ENCODE measurements around the gene AIDA. TPM values are rescaled to one million over a fixed set of nuclear protein-coding genes. Genes with fewer than 3 reads are reported as not detected.
"Not testable (repeated sequence)": the region's sequence is repeated elsewhere in the genome, so short reads cannot be mapped to it uniquely, and the experiment has no call there.

AIDA gene
- total and polyA plus RNA-seq, 5 donors: 48.5 to 75.9 (median 65.4) TPM

DNA sequence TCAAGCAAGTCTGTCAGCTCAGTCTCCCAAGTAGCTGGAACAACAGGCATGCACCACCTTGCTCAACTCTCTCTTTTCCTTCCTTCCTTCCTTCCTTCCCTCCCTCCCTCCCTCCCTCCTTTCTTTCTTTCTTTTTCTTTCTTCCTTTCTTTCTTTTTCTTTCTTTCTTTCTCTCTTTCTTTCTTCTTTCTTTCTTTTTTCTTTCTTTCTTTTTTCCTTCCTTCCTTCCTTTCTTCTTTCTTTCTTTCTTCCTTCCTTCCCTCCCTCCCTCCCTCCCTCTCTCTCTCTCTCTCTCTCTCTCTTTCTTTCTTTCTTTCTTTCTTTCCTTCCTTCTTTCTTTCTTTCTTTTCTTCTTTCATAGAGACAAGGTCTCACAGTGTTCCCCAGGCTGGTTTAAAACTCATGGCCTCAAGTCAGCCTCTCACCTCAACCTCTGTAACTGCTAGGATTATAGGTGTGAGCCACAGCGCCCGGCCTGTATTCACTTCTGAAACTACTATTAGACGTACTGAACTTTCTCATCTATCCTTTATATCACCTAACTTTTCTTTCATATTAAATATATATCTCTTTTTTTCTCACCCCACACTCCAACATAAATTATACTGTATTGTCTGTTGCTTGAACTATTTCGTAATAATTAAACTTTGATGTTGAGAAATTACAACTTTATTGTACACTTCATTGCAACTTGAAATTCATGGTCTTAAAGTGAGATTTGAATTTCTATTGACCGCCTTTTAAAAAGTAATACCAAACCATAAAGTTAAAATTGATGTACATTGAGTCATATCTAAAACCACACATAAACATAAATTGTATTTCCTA lies 29.6 kb upstream of the AIDA start:
- ATAC-seq; H3K27ac ChIP-seq (ENCODE audit: low read length); H3K9me3 ChIP-seq (ENCODE audit: control insufficient read depth, low read length); H3K4me3 ChIP-seq (ENCODE audit: low read length); H3K27me3 ChIP-seq (ENCODE audit: control insufficient read depth, insufficient read depth); DNase-seq; H3K4me1 ChIP-seq (ENCODE audit: control insufficient read depth, insufficient read depth, low read length): not testable (repeated sequence)
- intact Hi-C loops (cut with DNase I): loop anchor here in 1 of 4 donors (5.0 kb wide), 1 partner anchor 345 kb away; no protein-coding TSS in a partner anchor
- WGBS: 93% methylated on average over 5 of the region's 5 CpGs

DNA sequence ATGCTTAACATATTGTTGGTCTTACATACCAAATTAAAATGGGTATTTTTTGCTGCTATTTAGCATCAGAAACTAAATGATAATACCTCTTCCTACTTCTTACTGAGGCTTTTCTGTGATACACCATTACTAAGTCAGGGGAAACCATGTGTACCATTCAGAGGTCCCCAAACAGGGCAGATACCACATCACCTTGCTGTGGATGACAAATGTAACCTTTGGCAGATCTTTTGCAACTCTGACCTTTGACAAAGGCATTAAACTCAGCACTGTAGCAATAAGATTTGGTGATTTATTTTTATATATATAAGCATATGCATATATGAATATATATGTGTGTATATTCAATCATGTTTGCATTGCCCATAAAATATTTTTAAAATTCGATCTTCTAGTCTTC lies 27.6 kb upstream of the AIDA start:
- DNase-seq (no peak), ATAC-seq (no peak)
- no peaks in the 10 kb centered on the region for H3K4me1 ChIP-seq (ENCODE audit: control insufficient read depth, insufficient read depth, low read length)
- no peaks in the 10 kb centered on the region for H3K9me3 ChIP-seq (ENCODE audit: control insufficient read depth, low read length)
- intact Hi-C loops (cut with DNase I): loop anchor here (2.0 to 10.0 kb wide), 4 partner anchors 341 to 347 kb away; no protein-coding TSS in a partner anchor
- 78% methylated on average over 1 of the region's 1 CpG for WGBS
- H3K27ac ChIP-seq (ENCODE audit: low read length): no peak overlapping the region
- no peaks in the 10 kb centered on the region for H3K27me3 ChIP-seq (ENCODE audit: control insufficient read depth, insufficient read depth)
- no peak overlapping the region for H3K4me3 ChIP-seq (ENCODE audit: low read length)

DNA sequence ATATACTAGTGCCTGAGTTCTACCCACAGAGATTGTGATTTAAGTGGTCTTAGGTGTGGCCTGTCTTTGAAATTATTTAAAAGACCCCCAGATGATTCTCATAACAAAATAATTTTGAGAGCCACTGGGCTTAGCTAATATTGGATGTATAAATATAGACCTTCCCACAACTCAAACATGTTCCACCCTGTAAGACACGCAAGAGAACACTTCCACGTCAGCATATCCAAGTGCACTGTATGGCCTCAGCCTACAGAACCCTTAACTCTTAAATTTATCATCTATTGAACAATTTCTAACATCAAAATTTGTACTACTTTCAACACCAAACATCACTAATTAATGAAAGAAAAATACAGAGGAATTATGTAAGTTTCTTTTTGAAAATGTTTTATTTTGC lies 27.2 kb upstream of the AIDA start:
- no peak for DNase-seq
- ATAC-seq: no peak
- Histone ChIP-seq H3K9me3 (ENCODE audit: control insufficient read depth, low read length) (no peaks in the 10 kb centered on the region), H3K27ac (ENCODE audit: low read length) (no peak overlapping the region), H3K27me3 (ENCODE audit: control insufficient read depth, insufficient read depth) (no peaks in the 10 kb centered on the region), H3K4me3 (ENCODE audit: low read length) (no peak overlapping the region), H3K4me1 (ENCODE audit: control insufficient read depth, insufficient read depth, low read length) (no peaks in the 10 kb centered on the region)
- 85% methylated on average over 2 of the region's 2 CpGs for WGBS
- intact Hi-C loops (cut with DNase I): loop anchor here in 3 of 4 donors (2.0 to 10.0 kb wide), 3 partner anchors 341 to 345 kb away; no protein-coding TSS in a partner anchor

DNA sequence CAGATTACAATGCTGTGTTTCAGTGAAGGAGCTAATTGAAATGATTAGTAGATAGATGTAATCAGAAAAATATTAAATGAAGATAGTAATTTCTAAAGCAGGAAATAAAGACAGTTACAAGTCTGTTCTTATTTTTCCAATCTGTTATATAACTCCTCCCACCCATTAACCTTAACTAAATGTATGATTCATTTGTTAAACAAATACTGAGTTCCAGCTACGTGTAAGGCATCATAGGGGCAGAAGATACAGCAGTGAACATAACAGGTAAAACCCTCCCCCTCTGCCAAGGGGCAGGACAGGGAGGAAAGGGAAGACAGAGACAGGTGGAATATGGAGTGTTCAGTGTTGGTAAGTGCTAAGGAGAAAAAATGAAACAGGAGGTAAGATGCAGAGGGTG lies 24.7 kb upstream of the AIDA start, which contains the start of gene FAM177B:
Gene FAM177B (plus strand): TSS at position 231 of the 400 bp plus-strand sequence. CDS start 9,344 bp downstream, outside the sequence.
- DNase-seq (no peak), ATAC-seq (no peak)
- 68% methylated on average over 1 of the region's 1 CpG for whole genome bisulfite sequencing
- Histone ChIP-seq H3K4me1 (ENCODE audit: control insufficient read depth, insufficient read depth, low read length) (no peaks in the 10 kb centered on the region), H3K4me3 (ENCODE audit: low read length) (no peak within 1 kb of the TSS), H3K27ac (ENCODE audit: low read length) (no peak within 1 kb of the TSS), H3K9me3 (ENCODE audit: control insufficient read depth, low read length) (no peaks in the 10 kb centered on the region), H3K27me3 (ENCODE audit: control insufficient read depth, insufficient read depth) (no peaks in the 10 kb centered on the region)
- intact Hi-C loops (cut with DNase I): loop anchor here in 2 of 4 donors (5.0 to 10.0 kb wide), 2 partner anchors 345 to 348 kb away; no protein-coding TSS in a partner anchor

DNA sequence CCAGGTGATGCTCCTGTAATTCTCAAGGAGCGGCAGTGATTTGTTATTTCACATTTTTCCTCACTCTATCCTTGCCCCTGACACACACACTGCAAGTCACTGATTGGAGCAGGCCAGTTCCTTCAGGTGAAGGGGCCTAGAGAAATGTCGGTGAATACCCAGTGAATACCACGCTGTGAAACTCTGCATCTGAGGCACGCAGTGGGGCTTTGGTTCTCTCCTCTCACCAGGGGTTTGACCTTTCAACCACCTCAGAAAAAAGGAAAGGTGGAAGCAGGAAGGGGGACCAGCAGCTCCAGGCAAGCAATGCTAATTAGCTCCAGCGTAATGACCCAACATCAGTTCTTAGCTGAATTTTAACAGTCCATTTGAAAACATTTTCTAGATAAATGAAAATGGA lies 24.2 kb upstream of the AIDA start:
- Histone ChIP-seq H3K27me3 (ENCODE audit: control insufficient read depth, insufficient read depth) (no peaks in the 10 kb centered on the region), H3K4me1 (ENCODE audit: control insufficient read depth, insufficient read depth, low read length) (no peaks in the 10 kb centered on the region), H3K9me3 (ENCODE audit: control insufficient read depth, low read length) (no peaks in the 10 kb centered on the region), H3K27ac (ENCODE audit: low read length) (no peak overlapping the region), H3K4me3 (ENCODE audit: low read length) (no peak overlapping the region)
- ATAC-seq (no peak), DNase-seq (no peak)
- 72% methylated on average over 5 of the region's 5 CpGs for WGBS
- intact Hi-C loops (cut with DNase I): loop anchor here in 2 of 4 donors (5.0 to 10.0 kb wide), 2 partner anchors 346 to 348 kb away; no protein-coding TSS in a partner anchor

DNA sequence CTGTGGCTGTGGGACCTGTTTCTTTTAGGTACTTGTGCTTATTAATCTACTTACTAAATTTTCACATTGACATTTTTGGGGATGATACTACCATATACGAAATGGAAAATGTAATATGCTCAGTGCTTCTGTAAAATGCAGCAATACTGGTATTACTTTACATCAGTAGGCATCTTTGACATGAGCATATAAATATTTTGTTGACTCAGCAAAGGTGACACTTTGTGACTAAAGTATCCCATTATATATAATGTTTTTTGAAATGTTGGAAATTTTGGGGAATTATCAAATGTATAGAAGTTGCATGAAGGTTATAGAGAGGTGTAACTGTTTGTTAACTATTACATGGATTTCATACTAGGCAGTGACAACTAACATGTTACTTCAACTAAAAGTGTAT lies 22.4 kb upstream of the AIDA start:
- ATAC-seq (no peak), DNase-seq (no peak)
- Histone ChIP-seq H3K9me3 (ENCODE audit: control insufficient read depth, low read length) (no peaks in the 10 kb centered on the region), H3K27ac (ENCODE audit: low read length) (no peak overlapping the region), H3K4me1 (ENCODE audit: control insufficient read depth, insufficient read depth, low read length) (no peaks in the 10 kb centered on the region), H3K27me3 (ENCODE audit: control insufficient read depth, insufficient read depth) (no peaks in the 10 kb centered on the region), H3K4me3 (ENCODE audit: low read length) (no peak overlapping the region)
- 85% methylated on average over 1 of the region's 1 CpG for WGBS
- intact Hi-C loops (cut with DNase I): loop anchor here in 2 of 4 donors (5.0 to 10.0 kb wide), 2 partner anchors 348 to 350 kb away; no protein-coding TSS in a partner anchor

DNA sequence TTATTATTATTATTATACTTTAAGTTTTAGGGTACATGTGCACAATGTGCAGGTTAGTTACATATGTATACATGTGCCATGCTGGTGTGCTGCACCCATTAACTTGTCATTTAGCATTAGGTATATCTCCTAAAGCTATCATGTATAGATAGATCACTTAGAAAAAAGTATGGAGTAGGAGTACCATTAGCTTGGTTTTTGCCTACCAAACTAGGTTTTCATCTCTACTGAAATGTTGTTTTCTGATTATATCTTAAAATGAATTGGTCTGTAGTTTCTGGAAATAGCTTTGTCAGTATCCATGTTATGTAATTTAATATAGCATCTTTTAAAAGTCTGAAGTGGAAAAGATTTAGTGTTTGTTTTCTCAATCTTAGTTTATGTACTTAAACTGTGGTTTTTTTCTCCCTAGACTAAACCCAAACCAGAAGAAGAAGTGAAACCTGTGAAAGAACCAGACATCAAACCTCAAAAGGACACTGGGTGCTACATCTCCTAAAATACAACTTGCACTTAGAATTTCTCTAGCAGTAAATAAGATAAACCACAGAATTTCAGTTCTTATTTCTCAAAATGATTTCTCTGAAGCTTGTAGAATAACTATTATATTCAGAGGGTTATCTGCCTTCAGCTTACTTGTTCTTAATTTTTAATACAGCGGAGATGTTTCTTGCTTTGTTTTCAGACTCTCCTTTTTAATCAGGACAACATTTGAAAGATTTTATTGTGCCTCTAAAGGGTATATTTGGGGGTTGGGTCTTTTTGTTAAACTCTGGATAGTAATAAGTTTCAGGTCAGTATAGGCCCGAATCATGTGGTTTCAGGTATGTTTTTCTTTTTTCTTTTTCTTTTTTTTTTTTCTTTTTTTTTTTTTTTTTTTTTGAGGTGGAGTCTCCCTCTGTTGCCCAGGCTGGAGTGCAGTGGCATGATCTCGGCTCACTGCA lies 20.2 kb upstream of the AIDA start:
- H3K4me3 ChIP-seq (ENCODE audit: low read length): no peak overlapping the region
- H3K4me1 ChIP-seq (ENCODE audit: control insufficient read depth, insufficient read depth, low read length): no peaks in the 10 kb centered on the region
- no peak overlapping the region for H3K27ac ChIP-seq (ENCODE audit: low read length)
- no peak for ATAC-seq
- DNase-seq: no peak
- intact Hi-C loops (cut with DNase I): loop anchor here in 1 of 4 donors (10.0 kb wide), 1 partner anchor 352 kb away; no protein-coding TSS in a partner anchor
- H3K9me3 ChIP-seq (ENCODE audit: control insufficient read depth, low read length): no peaks in the 10 kb centered on the region
- H3K27me3 ChIP-seq (ENCODE audit: control insufficient read depth, insufficient read depth): no peaks in the 10 kb centered on the region
- 87% methylated on average over 3 of the region's 3 CpGs for WGBS

DNA sequence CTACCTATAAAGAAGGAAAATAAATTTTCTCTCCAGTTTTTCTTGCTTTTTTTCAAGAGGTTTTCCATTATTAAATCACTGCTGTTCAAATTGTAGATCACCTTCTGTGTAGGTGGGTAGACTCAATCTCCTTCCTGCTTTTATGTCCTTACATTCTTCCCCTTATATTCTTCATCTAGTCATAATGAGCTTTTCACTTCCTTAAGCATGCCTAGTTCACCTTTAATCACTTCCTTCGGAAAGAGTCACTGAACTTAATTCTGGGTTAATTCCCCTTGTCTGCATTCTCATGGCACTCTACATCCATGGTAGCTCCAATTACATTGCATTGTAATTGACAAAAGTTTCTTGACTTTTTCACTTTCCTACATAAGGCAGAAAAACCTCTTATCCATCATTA lies 18.6 kb upstream of the AIDA start:
- no peak for DNase-seq
- Histone ChIP-seq H3K9me3 (ENCODE audit: control insufficient read depth, low read length) (no peaks in the 10 kb centered on the region), H3K27me3 (ENCODE audit: control insufficient read depth, insufficient read depth) (no peaks in the 10 kb centered on the region), H3K4me3 (ENCODE audit: low read length) (no peak overlapping the region), H3K27ac (ENCODE audit: low read length) (no peak overlapping the region), H3K4me1 (ENCODE audit: control insufficient read depth, insufficient read depth, low read length) (no peaks in the 10 kb centered on the region)
- ATAC-seq: no peak
- 83% methylated on average over 1 of the region's 1 CpG for WGBS
- intact Hi-C loops (cut with DNase I): loop anchor here in 1 of 4 donors (10.0 kb wide), 1 partner anchor 354 kb away; no protein-coding TSS in a partner anchor

DNA sequence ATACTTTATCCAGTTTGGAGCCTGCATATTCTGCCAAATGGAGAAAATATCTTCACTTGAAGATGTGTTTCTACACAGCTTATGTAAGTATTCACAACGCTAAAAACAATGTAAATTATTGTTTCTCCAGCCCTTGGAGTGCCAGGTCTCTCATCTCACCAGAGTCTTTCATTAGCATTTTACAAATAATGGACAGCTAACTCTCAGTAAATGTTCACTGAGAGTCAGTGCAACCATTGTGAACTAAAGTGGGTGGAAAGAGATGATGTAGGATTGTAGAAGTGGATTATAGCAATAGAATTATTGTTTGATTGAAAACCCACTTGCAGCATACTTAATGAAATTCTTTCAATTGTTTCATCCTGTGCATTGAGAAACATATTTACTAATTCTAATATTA lies 16.5 kb upstream of the AIDA start:
- H3K27me3 ChIP-seq (ENCODE audit: control insufficient read depth, insufficient read depth): no peaks in the 10 kb centered on the region
- no peak overlapping the region for H3K4me3 ChIP-seq (ENCODE audit: low read length)
- H3K27ac ChIP-seq (ENCODE audit: low read length): no peak overlapping the region
- intact Hi-C loops (cut with DNase I): no loop called here
- 84% methylated on average over 1 of the region's 1 CpG for WGBS
- no peaks in the 10 kb centered on the region for H3K9me3 ChIP-seq (ENCODE audit: control insufficient read depth, low read length)
- DNase-seq (no peak), ATAC-seq (no peak)
- no peaks in the 10 kb centered on the region for H3K4me1 ChIP-seq (ENCODE audit: control insufficient read depth, insufficient read depth, low read length)

DNA sequence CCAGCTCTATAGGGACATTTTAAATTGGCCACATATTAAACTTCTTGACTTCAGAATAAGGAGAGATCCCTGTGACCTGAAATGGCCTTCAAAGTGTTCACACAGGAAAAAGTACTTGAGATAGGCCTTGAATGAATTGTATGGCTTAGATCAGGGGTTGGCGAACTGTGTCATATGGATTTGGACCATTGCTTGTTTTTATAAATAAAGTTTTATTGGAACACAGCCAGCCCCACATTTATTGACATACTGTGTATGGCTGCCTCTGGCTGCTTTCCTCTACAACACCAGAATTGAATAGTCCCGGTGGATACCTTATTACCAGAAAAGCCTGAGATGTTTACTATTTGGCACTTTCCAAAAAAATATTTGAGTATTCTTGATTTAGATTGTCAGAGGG lies 4.1 kb upstream of the AIDA start:
- no peaks in the 10 kb centered on the region for H3K27me3 ChIP-seq (ENCODE audit: control insufficient read depth, insufficient read depth)
- H3K9me3 ChIP-seq (ENCODE audit: control insufficient read depth, low read length): no peaks in the 10 kb centered on the region
- H3K4me1 ChIP-seq (ENCODE audit: control insufficient read depth, insufficient read depth, low read length): no peaks in the 10 kb centered on the region
- no peak overlapping the region for H3K4me3 ChIP-seq (ENCODE audit: low read length)
- intact Hi-C loops (cut with DNase I): loop anchor here in 1 of 4 donors (10.0 kb wide), 1 partner anchor 72 kb away; no protein-coding TSS in a partner anchor
- 96% methylated on average over 2 of the region's 2 CpGs for WGBS
- DNase-seq: no peak
- no peak overlapping the region for H3K27ac ChIP-seq (ENCODE audit: low read length)
- no peak for ATAC-seq
